ENCODE results near the gene EIF4G1. TPM values are rescaled to one million over a fixed set of nuclear protein-coding genes. Genes with fewer than 3 reads are reported as not detected.

EIF4G1 gene
- total RNA-seq, 1 donor from 2014 or later = 529 TPM

DNA sequence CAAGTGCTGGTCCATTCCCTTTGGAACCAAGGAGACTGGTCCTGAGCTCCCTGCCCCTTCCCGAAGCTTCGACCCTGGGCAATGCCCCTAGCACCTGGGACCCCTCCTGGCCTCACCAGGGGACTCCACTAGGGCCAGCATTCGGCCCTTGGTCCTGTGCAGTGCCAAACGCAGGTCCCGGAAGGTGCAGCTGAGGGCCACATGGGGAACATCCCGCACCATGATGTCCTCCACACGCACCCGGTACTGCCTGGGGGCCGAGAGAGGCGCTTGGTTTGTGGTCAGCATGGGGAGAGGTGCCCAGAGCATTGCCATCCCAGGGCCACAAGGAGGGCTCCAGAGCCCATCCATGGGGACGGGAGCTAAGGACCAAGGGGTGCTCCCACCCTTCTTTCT lies 39.1 kb downstream of the EIF4G1 start:
- TF ChIP-seq, protein P1, sequence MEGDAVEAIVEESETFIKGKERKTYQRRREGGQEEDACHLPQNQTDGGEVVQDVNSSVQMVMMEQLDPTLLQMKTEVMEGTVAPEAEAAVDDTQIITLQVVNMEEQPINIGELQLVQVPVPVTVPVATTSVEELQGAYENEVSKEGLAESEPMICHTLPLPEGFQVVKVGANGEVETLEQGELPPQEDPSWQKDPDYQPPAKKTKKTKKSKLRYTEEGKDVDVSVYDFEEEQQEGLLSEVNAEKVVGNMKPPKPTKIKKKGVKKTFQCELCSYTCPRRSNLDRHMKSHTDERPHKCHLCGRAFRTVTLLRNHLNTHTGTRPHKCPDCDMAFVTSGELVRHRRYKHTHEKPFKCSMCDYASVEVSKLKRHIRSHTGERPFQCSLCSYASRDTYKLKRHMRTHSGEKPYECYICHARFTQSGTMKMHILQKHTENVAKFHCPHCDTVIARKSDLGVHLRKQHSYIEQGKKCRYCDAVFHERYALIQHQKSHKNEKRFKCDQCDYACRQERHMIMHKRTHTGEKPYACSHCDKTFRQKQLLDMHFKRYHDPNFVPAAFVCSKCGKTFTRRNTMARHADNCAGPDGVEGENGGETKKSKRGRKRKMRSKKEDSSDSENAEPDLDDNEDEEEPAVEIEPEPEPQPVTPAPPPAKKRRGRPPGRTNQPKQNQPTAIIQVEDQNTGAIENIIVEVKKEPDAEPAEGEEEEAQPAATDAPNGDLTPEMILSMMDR (conservative IDR thresholded peaks at IDR 0.05) = no peak
- DNase-seq (ENCODE audit: low read depth, low spot score) = no peak
- peaks cover 13% of the 10 kb centered on the region for H3K36me3 Mint-ChIP-seq (ENCODE audit: low read depth)

GRCh38 chr3:184354121-184354728 lies 39.8 kb downstream of the EIF4G1 start:
- H3K9me3 Mint-ChIP-seq = no peaks in the 10 kb centered on the region
- TF ChIP-seq, protein P1 (conservative IDR thresholded peaks at IDR 0.05) = peak; percentile 72
- peak; percentile 66 for DNase-seq (ENCODE audit: low read depth, low spot score)
- H3K27ac Mint-ChIP-seq (ENCODE audit: unreplicated experiment) = no peak overlapping the region
- no peak overlapping the region for H3K4me3 Mint-ChIP-seq
- no peaks in the 10 kb centered on the region for H3K27me3 Mint-ChIP-seq (ENCODE audit: low read depth)
- peaks cover 32% of the 10 kb centered on the region for H3K4me1 Mint-ChIP-seq
- peaks cover 10% of the 10 kb centered on the region for H3K36me3 Mint-ChIP-seq (ENCODE audit: low read depth)

More for the DNA sequence above, 39.1 kb downstream of the EIF4G1 start:
- Mint-ChIP-seq H3K27me3 (ENCODE audit: low read depth) (no peaks in the 10 kb centered on the region), H3K9me3 (no peaks in the 10 kb centered on the region), H3K4me3 (no peak overlapping the region), H3K4me1 (peaks cover 30% of the 10 kb centered on the region), H3K27ac (ENCODE audit: unreplicated experiment) (no peak overlapping the region)

GRCh38 chr3:184354754-184355153 lies 40.3 kb downstream of the EIF4G1 start:
- TF ChIP-seq, protein P1 (conservative IDR thresholded peaks at IDR 0.05) = no peak
- Mint-ChIP-seq H3K4me1 (peaks cover 33% of the 10 kb centered on the region), H3K36me3 (ENCODE audit: low read depth) (peaks cover 10% of the 10 kb centered on the region), H3K4me3 (no peak overlapping the region), H3K27ac (ENCODE audit: unreplicated experiment) (no peak overlapping the region), H3K27me3 (ENCODE audit: low read depth) (no peaks in the 10 kb centered on the region), H3K9me3 (no peaks in the 10 kb centered on the region)
- no peak for DNase-seq (ENCODE audit: low read depth, low spot score)

DNA sequence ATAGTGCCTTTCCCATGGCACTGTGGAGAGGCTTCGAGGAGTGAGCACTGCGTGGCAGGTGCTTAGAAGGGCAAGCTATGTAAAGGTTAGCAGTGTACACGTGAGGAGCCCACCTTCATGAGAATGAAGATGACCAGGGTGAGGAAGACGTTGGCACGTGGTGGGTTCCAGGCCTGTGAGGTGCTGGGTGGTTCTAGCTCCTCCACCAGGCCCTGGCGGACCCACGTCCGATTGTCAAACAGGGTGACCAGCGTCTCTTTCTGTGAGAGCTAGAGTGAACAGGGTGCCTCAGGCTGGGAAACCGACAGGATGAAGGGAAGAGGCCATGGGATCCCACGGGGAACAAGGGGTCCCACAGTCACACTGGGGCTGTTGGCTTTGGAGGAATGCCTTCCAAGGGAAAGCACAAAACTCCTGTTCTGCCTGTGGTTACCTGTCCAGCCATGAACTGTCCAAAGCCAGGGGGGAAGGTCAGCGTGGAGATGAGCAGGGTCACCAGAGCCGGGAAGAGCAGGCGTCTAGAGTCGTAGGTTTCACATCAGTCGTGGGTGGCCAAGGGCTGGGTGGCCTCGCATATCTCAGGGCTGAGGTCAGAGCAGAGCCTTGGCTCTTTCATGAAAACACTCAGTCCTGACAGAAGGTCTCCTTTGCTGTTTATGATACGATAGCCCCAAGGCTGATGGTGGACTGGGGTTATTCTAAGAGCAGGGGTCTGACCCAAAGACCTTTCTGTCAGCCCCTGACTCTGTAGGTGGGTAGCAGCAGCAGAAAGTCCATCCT lies 41.0 kb downstream of the EIF4G1 start:
- Mint-ChIP-seq H3K36me3 (ENCODE audit: low read depth) (peaks cover 10% of the 10 kb centered on the region), H3K27ac (ENCODE audit: unreplicated experiment) (no peak overlapping the region), H3K4me3 (peak overlapping the region; percentile 39), H3K9me3 (no peaks in the 10 kb centered on the region), H3K27me3 (ENCODE audit: low read depth) (no peaks in the 10 kb centered on the region), H3K4me1 (peaks cover 38% of the 10 kb centered on the region)
- TF ChIP-seq, protein P1 (conservative IDR thresholded peaks at IDR 0.05) = no peak
- DNase-seq (ENCODE audit: low read depth, low spot score) = no peak

DNA sequence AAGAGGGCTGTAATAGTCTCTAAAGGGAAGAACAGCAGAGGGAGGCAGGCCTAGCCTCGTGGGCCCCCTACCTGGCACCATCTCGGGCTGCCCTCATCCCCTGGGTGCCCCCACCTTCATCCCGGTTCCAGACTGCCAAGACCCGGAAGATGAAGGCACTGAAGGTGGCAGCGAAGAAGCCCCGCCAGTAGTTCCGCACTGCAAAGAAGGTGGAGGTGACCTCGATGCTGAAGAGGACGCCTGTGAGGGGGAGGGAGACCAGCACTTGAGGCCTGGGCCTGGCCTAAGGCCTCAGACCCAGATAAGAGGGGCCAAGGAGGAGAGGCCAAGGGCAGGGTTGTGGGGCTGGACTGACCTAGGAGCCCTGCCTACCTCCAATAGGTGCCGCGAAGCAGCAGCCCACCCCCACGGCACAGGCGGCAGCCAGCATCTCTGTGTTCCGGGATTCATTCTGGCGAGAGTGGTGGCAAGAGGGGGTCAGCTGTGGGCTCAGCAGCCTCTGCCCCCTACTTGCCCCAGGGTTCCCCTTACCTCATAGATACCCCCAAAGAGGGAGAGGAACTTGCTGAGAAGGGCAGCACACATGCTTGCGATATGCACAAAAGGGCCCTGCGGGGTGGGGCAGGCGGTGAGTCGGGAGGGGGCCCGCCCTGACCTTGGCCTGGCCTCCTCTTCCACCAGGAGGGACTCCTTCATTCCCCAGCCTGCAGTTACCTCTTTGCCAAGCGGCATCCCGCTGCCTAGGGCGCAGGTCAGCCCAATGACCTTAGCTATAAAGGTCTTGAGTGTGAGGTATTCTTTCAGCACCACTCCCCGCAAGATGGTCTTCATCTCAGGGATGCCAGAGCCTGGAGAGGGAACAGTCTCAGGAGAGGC lies 43.1 kb downstream of the EIF4G1 start:
- Mint-ChIP-seq H3K27ac (ENCODE audit: unreplicated experiment) (no peak overlapping the region), H3K27me3 (ENCODE audit: low read depth) (no peaks in the 10 kb centered on the region), H3K9me3 (no peaks in the 10 kb centered on the region), H3K4me3 (peak overlapping the region; percentile 71), H3K4me1 (peaks cover 26% of the 10 kb centered on the region), H3K36me3 (ENCODE audit: low read depth) (peaks cover 5% of the 10 kb centered on the region)
- DNase-seq (ENCODE audit: low read depth, low spot score) = no peak
- TF ChIP-seq, protein P1 (conservative IDR thresholded peaks at IDR 0.05) = no peak

Measured in neural crest cell (in vitro differentiated cells).